GM13977 (cell line): ENCODE results near the gene CARD18.

Source experiments
- DNase-seq: peaks from one replicate; pipeline ENCODE4 v3.0.0; 2012; ENCODE audit warnings: low spot score
- CTCF ChIP-seq: IDR thresholded peaks from 2 replicates; pipeline ENCODE4 v1.5.1; 2012; ENCODE audit warnings: mild to moderate bottlenecking, control low read depth; ENCODE audit not compliant: insufficient read depth; ENCODE audit errors: extremely low read depth, missing control alignments
- in situ Hi-C: fragments of 300-500 bp; cut with MboI; formaldehyde crosslinking; loops from one replicate; pipeline ENCODE4 v1.12.0; 2022; ENCODE audit warnings: low sequenced_read_pairs, low pct_unique_long_range_greater_than_20kb, mixed read lengths, inconsistent platforms; ENCODE audit not compliant: unreplicated experiment

The CARD18 gene

GRCh38 chr11:105156231-105156630 is 16.7 kb upstream of the CARD18 start:
- no peak for DNase-seq
- in situ Hi-C loops = no loop called here
- TF ChIP-seq CTCF = no peak

GRCh38 chr11:105155679-105156078 is 16.1 kb upstream of the CARD18 start:
- no peak for DNase-seq
- in situ Hi-C loops = no loop called here
- no peak for TF ChIP-seq CTCF

- TF ChIP-seq CTCF = no peak
- in situ Hi-C loops = no loop called here
- no peak for DNase-seq
Observed at GRCh38 chr11:105153392-105153791, 13.8 kb upstream of the CARD18 start.

GRCh38 chr11:105152560-105152959 is 13.0 kb upstream of the CARD18 start:
- DNase-seq = no peak
- no peak for TF ChIP-seq CTCF

GRCh38 chr11:105152021-105152512 is 12.5 kb upstream of the CARD18 start:
- DNase-seq = no peak
- TF ChIP-seq CTCF = no peak
- in situ Hi-C loops = no loop called here

More at GRCh38 chr11:105152560-105152959, 13.0 kb upstream of the CARD18 start:
- in situ Hi-C loops = no loop called here

GRCh38 chr11:105149477-105149876 is 9.9 kb upstream of the CARD18 start:
- TF ChIP-seq CTCF = no peak
- DNase-seq = no peak
- in situ Hi-C loops = no loop called here

- DNase-seq = no peak
- no peak for TF ChIP-seq CTCF
- in situ Hi-C loops = no loop called here
Observed at GRCh38 chr11:105148241-105148640, 8.7 kb upstream of the CARD18 start.
